HL-60/S4 (cell line): ENCODE data around the gene GPR101.

ENCODE experiments used
- in situ Hi-C: fragments of 300-500 bp; cut with MboI; formaldehyde crosslinking; loops from 2 replicates; pipeline ENCODE4 v1.14.3; 2022; ENCODE audit warnings: low sequenced_read_pairs

Gene GPR101

DNA sequence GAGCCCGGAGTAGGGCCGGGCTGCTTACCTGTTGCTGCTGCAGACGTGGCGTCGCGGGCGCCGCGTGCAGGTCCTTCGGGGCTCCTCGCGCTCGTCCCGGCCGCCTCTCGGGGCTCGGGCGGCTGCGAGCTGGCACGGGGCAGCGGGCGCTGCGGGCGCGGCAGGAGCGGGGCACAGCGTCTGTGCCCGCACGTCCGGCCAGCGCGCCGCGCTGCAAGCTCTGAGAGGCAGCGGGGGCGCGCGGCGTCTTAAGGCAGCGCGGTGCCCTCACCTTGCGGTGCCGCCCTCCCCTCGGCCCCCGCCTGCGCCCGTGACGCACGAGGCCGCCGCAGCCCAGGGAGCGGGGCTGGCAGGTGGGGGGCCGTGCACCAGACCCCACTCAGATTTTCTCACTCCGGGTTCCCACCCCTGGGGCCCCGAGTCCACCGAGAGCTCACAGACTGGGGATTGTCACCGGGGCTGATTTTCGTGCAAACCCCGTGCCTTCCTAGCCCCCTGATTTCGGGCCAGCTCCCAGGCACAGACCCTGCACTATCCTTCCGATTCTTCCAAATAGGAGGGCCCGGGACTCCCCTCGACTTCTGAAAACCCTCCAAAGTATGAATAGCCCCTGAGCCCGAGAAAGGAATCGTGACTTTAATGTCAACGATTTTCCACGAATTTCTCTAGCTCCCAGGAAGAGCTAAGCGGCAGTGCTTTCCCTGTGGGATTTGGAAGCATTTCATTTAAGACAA, at the start of gene GPR101:
Gene GPR101 (minus strand): TSS at position 222 of the 734 bp plus-strand sequence. CDS start 2,321 bp downstream, outside the sequence.
- in situ Hi-C loops = no loop called here

DNA sequence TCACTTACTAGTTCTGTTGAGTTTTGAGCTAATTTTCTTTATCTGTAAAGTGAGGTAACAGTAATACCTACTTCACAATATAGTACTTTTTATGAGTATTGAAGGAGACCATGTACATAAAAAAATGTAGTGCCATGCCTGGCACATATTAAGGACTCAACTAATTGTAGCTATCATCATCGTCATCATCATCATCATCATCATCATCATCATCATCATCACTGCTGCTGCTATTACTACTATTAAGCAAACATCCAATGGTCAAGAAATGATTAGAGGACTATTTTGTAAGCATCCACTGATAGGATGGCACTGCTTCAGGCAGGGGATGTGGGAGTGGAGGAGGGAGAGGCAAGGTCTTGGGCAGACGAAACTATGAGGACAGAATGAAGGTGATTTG, 47.4 kb upstream of the GPR101 start:
- in situ Hi-C loops = no loop called here

- in situ Hi-C loops = no loop called here
Observed at GRCh38 chrX:137072396-137072795, 38.6 kb upstream of the GPR101 start.

- in situ Hi-C loops = no loop called here
Observed at GRCh38 chrX:137071596-137071995, 37.8 kb upstream of the GPR101 start.

- in situ Hi-C loops = no loop called here
Observed at GRCh38 chrX:137067147-137067546, 33.4 kb upstream of the GPR101 start.

DNA sequence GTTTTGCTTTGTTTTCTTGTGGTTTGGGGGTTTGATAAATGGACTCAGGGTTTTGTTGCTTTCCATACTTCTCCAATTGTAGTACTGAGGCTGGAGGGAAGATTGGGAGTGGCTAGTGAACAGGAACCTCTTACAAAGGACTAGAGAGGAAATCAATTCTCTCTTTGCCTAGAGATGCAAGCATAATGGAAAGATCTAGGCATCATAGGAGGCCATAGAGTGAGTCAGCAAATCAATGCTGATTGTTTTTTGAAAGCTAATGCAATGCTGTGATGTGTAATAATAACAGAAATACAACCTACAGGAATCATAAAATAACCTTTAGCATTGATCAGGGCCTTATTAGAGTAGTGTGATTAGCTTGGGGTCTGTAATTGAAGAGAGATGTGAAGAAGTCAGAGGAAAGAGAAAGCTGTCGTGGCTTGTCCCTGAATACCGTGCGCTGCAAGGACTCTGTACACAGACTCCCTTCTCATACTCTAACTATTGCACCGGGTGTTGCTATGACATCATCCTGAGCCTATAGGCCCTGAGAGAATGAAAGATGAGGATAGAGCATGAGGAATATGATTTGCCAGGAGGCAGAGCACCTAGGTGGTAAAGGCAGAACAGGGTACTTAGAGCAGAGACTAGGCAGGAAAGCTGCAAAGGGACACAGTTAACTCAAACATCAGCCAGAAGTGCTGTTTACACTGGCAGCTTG, 29.3 kb upstream of the GPR101 start:
- in situ Hi-C loops = no loop called here

- in situ Hi-C loops = no loop called here
Observed at GRCh38 chrX:137058339-137059127, 24.7 kb upstream of the GPR101 start.

GRCh38 chrX:137052643-137053235, 18.9 kb upstream of the GPR101 start:
- in situ Hi-C loops = no loop called here

GRCh38 chrX:137051978-137052642, 18.3 kb upstream of the GPR101 start:
- in situ Hi-C loops = no loop called here

- in situ Hi-C loops = no loop called here
Observed at GRCh38 chrX:137044893-137045292, 11.1 kb upstream of the GPR101 start.

GRCh38 chrX:137043736-137044135, 9.9 kb upstream of the GPR101 start:
- in situ Hi-C loops = no loop called here

DNA sequence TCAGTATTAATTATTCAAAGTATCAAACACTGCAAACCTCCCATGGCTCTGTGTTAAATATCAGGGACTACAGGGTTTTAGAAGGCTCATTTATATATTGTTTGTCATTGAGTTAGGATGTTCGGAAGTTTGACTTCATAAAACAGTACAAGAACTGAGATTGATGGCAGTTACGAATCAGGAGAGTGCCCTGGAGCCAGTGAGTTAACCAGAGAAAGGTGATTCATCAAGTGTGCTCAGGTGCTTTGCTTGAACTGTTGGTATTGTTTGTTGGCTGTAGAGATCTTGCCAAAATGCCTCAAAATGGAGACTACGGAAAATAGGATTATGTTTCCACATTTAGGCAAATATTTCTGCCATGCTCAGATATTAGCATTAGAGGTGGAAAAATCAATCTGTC, 7.5 kb upstream of the GPR101 start:
- in situ Hi-C loops = no loop called here

- in situ Hi-C loops = no loop called here
Observed at GRCh38 chrX:137040113-137040794, 6.5 kb upstream of the GPR101 start.

GRCh38 chrX:137034508-137034872, 695 bp upstream of the GPR101 start:
- in situ Hi-C loops = no loop called here

DNA sequence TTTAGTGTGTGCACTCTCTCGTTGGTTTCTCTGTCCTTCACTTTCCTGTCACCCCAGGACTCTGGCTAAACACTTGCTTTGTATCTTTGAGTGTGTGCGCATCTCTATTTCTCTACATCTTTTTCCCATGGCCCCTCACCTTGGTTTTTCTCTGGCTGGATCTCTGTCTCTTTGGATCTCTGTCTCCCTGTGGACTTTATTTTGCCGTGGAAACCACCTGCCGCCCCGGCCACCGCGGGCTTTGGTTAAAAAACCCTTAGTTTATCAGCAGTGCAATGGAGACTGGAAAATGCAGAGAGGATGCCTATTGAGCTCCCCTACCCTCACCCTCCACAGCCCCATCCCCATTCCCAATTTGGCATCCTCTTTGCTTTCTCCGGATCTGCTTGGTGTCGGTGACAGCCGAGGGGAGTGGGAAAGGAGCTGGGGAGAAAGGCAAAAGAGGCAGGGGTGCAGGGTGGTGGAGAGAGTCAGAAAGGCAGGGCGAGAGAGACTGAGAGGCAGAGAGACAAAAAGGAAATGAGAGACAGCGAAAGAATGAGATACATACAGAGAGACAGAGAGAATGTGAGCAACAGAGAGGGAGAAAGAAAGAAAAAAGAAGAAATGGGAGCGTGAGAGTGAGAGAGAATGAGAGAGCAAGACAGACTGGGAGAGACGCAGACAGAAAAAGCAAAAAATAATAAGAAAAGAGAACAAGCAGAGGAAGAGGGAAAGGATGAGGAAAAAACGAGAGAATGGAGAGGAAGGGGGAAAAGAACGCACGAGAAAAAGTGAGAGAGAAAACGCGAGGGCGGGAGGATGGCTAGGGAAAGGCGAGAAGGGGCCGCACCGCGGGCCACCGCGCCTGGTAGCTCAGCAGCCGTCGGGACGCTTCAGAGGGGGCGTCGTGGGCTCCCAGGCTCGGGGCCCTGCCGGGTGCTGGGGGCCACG, 688 bp downstream of the GPR101 start:
- in situ Hi-C loops = no loop called here

GRCh38 chrX:137032341-137032694, 1.5 kb downstream of the GPR101 start:
- in situ Hi-C loops = no loop called here

- in situ Hi-C loops = no loop called here
Observed at GRCh38 chrX:137031517-137032340, 2.1 kb downstream of the GPR101 start.

- in situ Hi-C loops = no loop called here
Observed at GRCh38 chrX:137031039-137031438, 2.8 kb downstream of the GPR101 start.
